Measurements from ENCODE around the gene PIK3C2G. TPM values are rescaled to one million over a fixed set of nuclear protein-coding genes. Genes with fewer than 3 reads are reported as not detected.
"Not testable (repeated sequence)": the region's sequence is repeated elsewhere in the genome, so short reads cannot be mapped to it uniquely, and the experiment has no call there.

PIK3C2G gene
- total RNA-seq, 1 donor, result not detected

GRCh38 chr12:18690653-18691052 lies 429.3 kb downstream of the PIK3C2G start:
- no peak overlapping the region for H3K4me3 ChIP-seq (ENCODE audit: insufficient read depth, low read length)
- H3K4me2 ChIP-seq (ENCODE audit: insufficient read depth, low read length), result no peak overlapping the region
- DNase-seq (ENCODE audit: insufficient read length, low spot score, missing footprints), result peak; percentile 56

DNA sequence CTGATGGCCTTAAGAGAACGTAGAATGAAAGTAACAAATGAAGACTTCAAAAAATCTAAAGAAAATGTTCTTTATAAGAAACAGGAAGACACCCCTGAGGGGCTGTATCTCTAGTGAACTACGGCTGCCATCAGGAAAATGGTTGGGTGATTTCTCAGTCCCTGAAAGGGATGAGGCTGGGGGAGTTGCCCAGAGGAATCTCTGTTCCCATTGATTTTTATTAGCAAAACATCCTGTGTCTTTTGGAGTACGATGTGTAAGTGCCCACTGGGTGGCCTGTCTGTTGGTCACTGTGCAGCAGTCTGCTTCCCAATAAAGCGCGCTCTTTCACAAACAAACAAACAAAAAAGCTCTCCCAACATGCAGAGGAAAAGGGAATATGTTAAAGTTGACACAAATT lies 432.7 kb downstream of the PIK3C2G start:
- not testable (repeated sequence) for H3K4me3 ChIP-seq (ENCODE audit: insufficient read depth, low read length); H3K27me3 ChIP-seq (ENCODE audit: insufficient read depth, low read length); H3K36me3 ChIP-seq (ENCODE audit: insufficient read depth, low read length); H2AFZ ChIP-seq (ENCODE audit: low read length); DNase-seq (ENCODE audit: insufficient read length, low spot score, missing footprints); H3K4me1 ChIP-seq (ENCODE audit: insufficient read depth, low read length); H4K20me1 ChIP-seq (ENCODE audit: insufficient read depth, low read length); H3K79me2 ChIP-seq (ENCODE audit: insufficient read depth, low read length); H3K27ac ChIP-seq (ENCODE audit: low read depth, low read length); H3K9me3 ChIP-seq (ENCODE audit: low read depth, low read length); H3K4me2 ChIP-seq (ENCODE audit: insufficient read depth, low read length)

More at GRCh38 chr12:18690653-18691052, 429.3 kb downstream of the PIK3C2G start:
- Histone ChIP-seq H3K27ac (ENCODE audit: low read depth, low read length) (no peak overlapping the region), H3K36me3 (ENCODE audit: insufficient read depth, low read length) (no peaks in the 10 kb centered on the region), H2AFZ (ENCODE audit: low read length) (no peak overlapping the region), H3K4me1 (ENCODE audit: insufficient read depth, low read length) (no peaks in the 10 kb centered on the region), H3K9me3 (ENCODE audit: low read depth, low read length) (no peaks in the 10 kb centered on the region), H3K27me3 (ENCODE audit: insufficient read depth, low read length) (no peaks in the 10 kb centered on the region), H3K79me2 (ENCODE audit: insufficient read depth, low read length) (no peaks in the 10 kb centered on the region), H4K20me1 (ENCODE audit: insufficient read depth, low read length) (no peaks in the 10 kb centered on the region)
- TF ChIP-seq CTCF (IDR thresholded peaks at IDR 0.05; ENCODE audit: extremely low read depth, low read depth, low read length), result no peak

- no peak overlapping the region for H3K27ac ChIP-seq (ENCODE audit: low read depth, low read length)
- TF ChIP-seq CTCF (IDR thresholded peaks at IDR 0.05; ENCODE audit: extremely low read depth, low read depth, low read length), result no peak
- peak; percentile 53 for DNase-seq (ENCODE audit: insufficient read length, low spot score, missing footprints)
These were observed 435.8 kb downstream of the PIK3C2G start for GRCh38 chr12:18696971-18697602.

More at GRCh38 chr12:18696971-18697602, 435.8 kb downstream of the PIK3C2G start:
- H3K27me3 ChIP-seq (ENCODE audit: insufficient read depth, low read length), result no peaks in the 10 kb centered on the region
- peaks cover 3% of the 10 kb centered on the region for H3K4me1 ChIP-seq (ENCODE audit: insufficient read depth, low read length)
- no peaks in the 10 kb centered on the region for H4K20me1 ChIP-seq (ENCODE audit: insufficient read depth, low read length)
- H3K36me3 ChIP-seq (ENCODE audit: insufficient read depth, low read length), result no peaks in the 10 kb centered on the region
- no peak overlapping the region for H3K4me3 ChIP-seq (ENCODE audit: insufficient read depth, low read length)
- H3K9me3 ChIP-seq (ENCODE audit: low read depth, low read length), result no peaks in the 10 kb centered on the region
- H3K4me2 ChIP-seq (ENCODE audit: insufficient read depth, low read length), result no peak overlapping the region
- no peaks in the 10 kb centered on the region for H3K79me2 ChIP-seq (ENCODE audit: insufficient read depth, low read length)
- H2AFZ ChIP-seq (ENCODE audit: low read length), result no peak overlapping the region

Other genes starting within 250 kb of the PIK3C2G start
- gene RERGL, start 171.3 kb upstream of the PIK3C2G start, total RNA-seq, result not detected in 2 replicates